H1 (cell line): ENCODE data around the gene ZBP1.

Source experiments
- ATF2 ChIP-seq: IDR thresholded peaks from 2 replicates; pipeline ENCODE4 v1.6.1; 2012; ENCODE audit warnings: low read length, inconsistent platforms
- CHD2 ChIP-seq: IDR thresholded peaks from 2 replicates; pipeline ENCODE4 v1.6.1; 2012; ENCODE audit warnings: low read length, improper control_type of control experiment
- CTCF ChIP-seq, 3 experiments: IDR thresholded peaks; 1 replicate in 2 of 3; 2 replicates in 1 of 3; pipeline versions ENCODE4 v1.5.1 to v1.6.1; 2011; ENCODE audit warnings: low read length in 3 of 3, mild to moderate bottlenecking in 3 of 3, inconsistent platforms in 2 of 3, low read depth in 1 of 3, moderate library complexity in 1 of 3; ENCODE audit not compliant: insufficient read depth in 1 of 3; ENCODE audit errors: control extremely low read depth in 1 of 3

GRCh38 chr20:57586943-57587277 is 33.3 kb downstream of the ZBP1 start:
- TF ChIP-seq ATF2 (no peak), CTCF (IDR thresholded peaks at IDR 0.05; ENCODE audit: control extremely low read depth in 1 of 3, insufficient read depth in 1 of 3, low read depth in 1 of 3, low read length in 3 of 3) (no peak), CHD2 (no peak)
